SKM-1 treated with dmso at 0.1 percent for 144 hours (cell line): ENCODE data around the gene G6PD.

Experiments
- DNase-seq: peaks from one replicate; lab custom pipeline; 2025; ENCODE audit not compliant: unreplicated experiment; lab: John Stamatoyannopoulos, UW

G6PD gene

GRCh38 chrX:154488336-154489075 lies 58.1 kb downstream of the G6PD start:
- no peak for DNase-seq

- no peak for DNase-seq
These were observed 58.9 kb downstream of the G6PD start for GRCh38 chrX:154487518-154488290.

GRCh38 chrX:154486396-154487207 lies 60.0 kb downstream of the G6PD start, which contains the start of gene UBL4A:
Gene UBL4A (minus strand): TSS chrX:154486615. CDS start chrX:154486584, 31 bp downstream.
- DNase-seq: no peak

GRCh38 chrX:154486052-154486395 lies 60.6 kb downstream of the G6PD start:
- DNase-seq: no peak

- DNase-seq: no peak
These were observed 61.2 kb downstream of the G6PD start for GRCh38 chrX:154485150-154486051.

- no peak for DNase-seq
These were observed 62.1 kb downstream of the G6PD start for GRCh38 chrX:154484255-154485149.

GRCh38 chrX:154483325-154483724 lies 63.3 kb downstream of the G6PD start:
- DNase-seq: no peak

- no peak for DNase-seq
These were observed 63.9 kb downstream of the G6PD start for GRCh38 chrX:154482786-154483185.

GRCh38 chrX:154481911-154482601 lies 64.6 kb downstream of the G6PD start:
- no peak for DNase-seq
